ENCODE data around the gene CTNND1. TPM values are rescaled to one million over a fixed set of nuclear protein-coding genes. Genes with fewer than 3 reads are reported as not detected.

The CTNND1 gene
- total and polyA plus RNA-seq, 9 of the 15 experiments (the other 6 are each of a cell fraction or from before 2014, with no cell fraction given): 11.1 to 74.0 (median 43.3) TPM

DNA sequence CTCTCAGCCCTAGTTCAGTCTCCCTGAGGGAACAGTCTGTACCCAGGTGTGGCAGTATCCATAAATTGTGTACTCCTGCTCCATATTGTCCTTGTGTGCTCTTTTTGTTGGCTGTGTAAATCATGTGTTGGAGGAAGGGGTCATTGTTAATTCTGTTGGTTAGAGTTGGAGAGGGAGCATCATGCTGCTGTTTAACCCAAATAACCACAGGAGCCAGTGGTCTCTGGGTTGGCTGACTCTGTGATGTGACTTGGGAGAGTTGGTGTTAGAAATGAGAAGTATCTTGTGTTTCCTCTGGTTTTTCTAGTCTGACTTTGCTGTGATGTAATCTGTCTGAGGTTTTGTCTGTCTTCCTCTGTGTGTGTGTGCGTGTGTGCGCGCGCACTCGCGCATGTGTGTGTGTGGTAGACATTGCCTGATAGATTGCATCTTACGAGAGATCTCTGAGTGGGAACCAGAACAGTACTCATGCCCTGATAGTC lies 30.5 kb downstream of the CTNND1 start (continued):
- TF ChIP-seq CCNT2 (IDR thresholded peaks at IDR 0.05; ENCODE audit: borderline replicate concordance, extremely low read depth, insufficient read length, low read depth, low read length) (no peak), HDAC6 (IDR thresholded peaks at IDR 0.05; ENCODE audit: low read depth, low read length) (no peak), CXXC5 (CRISPR knock-in tag; IDR thresholded peaks at IDR 0.05) (peak; percentile 51), CEBPB (tag; IDR thresholded peaks at IDR 0.05) (peak; percentile 62), SIRT6 (IDR thresholded peaks at IDR 0.05; ENCODE audit: low read depth, low read length) (no peak), ZBTB7A (IDR thresholded peaks at IDR 0.05; ENCODE audit: borderline replicate concordance, control insufficient read depth, low read depth, low read length) (no peak), ZNF384 (IDR thresholded peaks at IDR 0.05; ENCODE audit: low read depth, low read length) (no peak), ZNF696 (CRISPR knock-in tag; conservative IDR thresholded peaks at IDR 0.05) (no peak), EZH2 (IDR thresholded peaks at IDR 0.05; ENCODE audit: borderline replicate concordance, low read depth, low read length) (no peak), ZNF589 (CRISPR knock-in tag; IDR thresholded peaks at IDR 0.05; ENCODE audit: low read depth) (0 out of 2 replicates have a peak, but pooled peaks have one; percentile 39), SAP30 (IDR thresholded peaks at IDR 0.05; ENCODE audit: borderline replicate concordance, insufficient read depth, low read depth, low read length, poor library complexity, severe bottlenecking) (no peak), EHMT2 (IDR thresholded peaks at IDR 0.05) (no peak), BACH1 (tag; IDR thresholded peaks at IDR 0.05) (no peak), THRAP3 (IDR thresholded peaks at IDR 0.05; ENCODE audit: borderline replicate concordance) (no peak)
- TF ChIP-seq, protein P1, sequence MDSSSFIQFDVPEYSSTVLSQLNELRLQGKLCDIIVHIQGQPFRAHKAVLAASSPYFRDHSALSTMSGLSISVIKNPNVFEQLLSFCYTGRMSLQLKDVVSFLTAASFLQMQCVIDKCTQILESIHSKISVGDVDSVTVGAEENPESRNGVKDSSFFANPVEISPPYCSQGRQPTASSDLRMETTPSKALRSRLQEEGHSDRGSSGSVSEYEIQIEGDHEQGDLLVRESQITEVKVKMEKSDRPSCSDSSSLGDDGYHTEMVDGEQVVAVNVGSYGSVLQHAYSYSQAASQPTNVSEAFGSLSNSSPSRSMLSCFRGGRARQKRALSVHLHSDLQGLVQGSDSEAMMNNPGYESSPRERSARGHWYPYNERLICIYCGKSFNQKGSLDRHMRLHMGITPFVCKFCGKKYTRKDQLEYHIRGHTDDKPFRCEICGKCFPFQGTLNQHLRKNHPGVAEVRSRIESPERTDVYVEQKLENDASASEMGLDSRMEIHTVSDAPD (CRISPR knock-in tag; IDR thresholded peaks at IDR 0.05): no peak
- TF ChIP-seq, protein P2, sequence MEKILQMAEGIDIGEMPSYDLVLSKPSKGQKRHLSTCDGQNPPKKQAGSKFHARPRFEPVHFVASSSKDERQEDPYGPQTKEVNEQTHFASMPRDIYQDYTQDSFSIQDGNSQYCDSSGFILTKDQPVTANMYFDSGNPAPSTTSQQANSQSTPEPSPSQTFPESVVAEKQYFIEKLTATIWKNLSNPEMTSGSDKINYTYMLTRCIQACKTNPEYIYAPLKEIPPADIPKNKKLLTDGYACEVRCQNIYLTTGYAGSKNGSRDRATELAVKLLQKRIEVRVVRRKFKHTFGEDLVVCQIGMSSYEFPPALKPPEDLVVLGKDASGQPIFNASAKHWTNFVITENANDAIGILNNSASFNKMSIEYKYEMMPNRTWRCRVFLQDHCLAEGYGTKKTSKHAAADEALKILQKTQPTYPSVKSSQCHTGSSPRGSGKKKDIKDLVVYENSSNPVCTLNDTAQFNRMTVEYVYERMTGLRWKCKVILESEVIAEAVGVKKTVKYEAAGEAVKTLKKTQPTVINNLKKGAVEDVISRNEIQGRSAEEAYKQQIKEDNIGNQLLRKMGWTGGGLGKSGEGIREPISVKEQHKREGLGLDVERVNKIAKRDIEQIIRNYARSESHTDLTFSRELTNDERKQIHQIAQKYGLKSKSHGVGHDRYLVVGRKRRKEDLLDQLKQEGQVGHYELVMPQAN (IDR thresholded peaks at IDR 0.05; ENCODE audit: borderline replicate concordance): no peak
- TF ChIP-seq, protein P3, sequence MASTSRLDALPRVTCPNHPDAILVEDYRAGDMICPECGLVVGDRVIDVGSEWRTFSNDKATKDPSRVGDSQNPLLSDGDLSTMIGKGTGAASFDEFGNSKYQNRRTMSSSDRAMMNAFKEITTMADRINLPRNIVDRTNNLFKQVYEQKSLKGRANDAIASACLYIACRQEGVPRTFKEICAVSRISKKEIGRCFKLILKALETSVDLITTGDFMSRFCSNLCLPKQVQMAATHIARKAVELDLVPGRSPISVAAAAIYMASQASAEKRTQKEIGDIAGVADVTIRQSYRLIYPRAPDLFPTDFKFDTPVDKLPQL (IDR thresholded peaks at IDR 0.05; ENCODE audit: extremely low read depth, insufficient read length): no peak
- TF ChIP-seq, protein P4, sequence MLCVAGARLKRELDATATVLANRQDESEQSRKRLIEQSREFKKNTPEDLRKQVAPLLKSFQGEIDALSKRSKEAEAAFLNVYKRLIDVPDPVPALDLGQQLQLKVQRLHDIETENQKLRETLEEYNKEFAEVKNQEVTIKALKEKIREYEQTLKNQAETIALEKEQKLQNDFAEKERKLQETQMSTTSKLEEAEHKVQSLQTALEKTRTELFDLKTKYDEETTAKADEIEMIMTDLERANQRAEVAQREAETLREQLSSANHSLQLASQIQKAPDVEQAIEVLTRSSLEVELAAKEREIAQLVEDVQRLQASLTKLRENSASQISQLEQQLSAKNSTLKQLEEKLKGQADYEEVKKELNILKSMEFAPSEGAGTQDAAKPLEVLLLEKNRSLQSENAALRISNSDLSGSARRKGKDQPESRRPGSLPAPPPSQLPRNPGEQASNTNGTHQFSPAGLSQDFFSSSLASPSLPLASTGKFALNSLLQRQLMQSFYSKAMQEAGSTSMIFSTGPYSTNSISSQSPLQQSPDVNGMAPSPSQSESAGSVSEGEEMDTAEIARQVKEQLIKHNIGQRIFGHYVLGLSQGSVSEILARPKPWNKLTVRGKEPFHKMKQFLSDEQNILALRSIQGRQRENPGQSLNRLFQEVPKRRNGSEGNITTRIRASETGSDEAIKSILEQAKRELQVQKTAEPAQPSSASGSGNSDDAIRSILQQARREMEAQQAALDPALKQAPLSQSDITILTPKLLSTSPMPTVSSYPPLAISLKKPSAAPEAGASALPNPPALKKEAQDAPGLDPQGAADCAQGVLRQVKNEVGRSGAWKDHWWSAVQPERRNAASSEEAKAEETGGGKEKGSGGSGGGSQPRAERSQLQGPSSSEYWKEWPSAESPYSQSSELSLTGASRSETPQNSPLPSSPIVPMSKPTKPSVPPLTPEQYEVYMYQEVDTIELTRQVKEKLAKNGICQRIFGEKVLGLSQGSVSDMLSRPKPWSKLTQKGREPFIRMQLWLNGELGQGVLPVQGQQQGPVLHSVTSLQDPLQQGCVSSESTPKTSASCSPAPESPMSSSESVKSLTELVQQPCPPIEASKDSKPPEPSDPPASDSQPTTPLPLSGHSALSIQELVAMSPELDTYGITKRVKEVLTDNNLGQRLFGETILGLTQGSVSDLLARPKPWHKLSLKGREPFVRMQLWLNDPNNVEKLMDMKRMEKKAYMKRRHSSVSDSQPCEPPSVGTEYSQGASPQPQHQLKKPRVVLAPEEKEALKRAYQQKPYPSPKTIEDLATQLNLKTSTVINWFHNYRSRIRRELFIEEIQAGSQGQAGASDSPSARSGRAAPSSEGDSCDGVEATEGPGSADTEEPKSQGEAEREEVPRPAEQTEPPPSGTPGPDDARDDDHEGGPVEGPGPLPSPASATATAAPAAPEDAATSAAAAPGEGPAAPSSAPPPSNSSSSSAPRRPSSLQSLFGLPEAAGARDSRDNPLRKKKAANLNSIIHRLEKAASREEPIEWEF (CRISPR knock-in tag; IDR thresholded peaks at IDR 0.05): no peak

All from K562 (cell line).